GM21381 (cell line): ENCODE data around the gene ZNF598.
"Not testable (repeated sequence)": the region's sequence is repeated elsewhere in the genome, so short reads cannot be mapped to it uniquely, and the experiment has no call there.

Experiments
- ATAC-seq: cut with Tn5 transposase; IDR thresholded peaks from one replicate; pipeline ENCODE4 v1.9.1; 2021; ENCODE audit warnings: mild to moderate bottlenecking, moderate library complexity; ENCODE audit not compliant: unreplicated experiment

ZNF598 gene

DNA sequence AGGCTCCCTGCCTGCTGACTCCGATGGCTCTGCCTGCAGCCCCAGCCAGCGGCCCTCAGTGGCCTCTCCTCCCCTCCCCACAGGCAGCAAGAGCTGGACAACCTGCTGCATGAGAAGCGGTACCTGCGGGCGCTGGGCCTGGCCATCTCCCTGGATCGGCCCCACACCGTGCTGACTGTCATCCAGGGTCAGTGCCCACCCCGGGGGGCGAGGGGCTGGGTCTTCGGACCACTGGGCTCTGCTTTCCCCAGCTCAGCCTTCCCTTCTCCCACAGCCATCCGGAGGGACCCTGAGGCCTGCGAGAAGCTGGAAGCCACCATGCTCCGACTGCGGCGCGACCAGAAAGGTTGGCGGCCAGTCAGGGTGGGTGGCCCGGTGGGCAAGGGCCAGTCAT lies 31.7 kb downstream of the ZNF598 start:
- ATAC-seq = no peak

DNA sequence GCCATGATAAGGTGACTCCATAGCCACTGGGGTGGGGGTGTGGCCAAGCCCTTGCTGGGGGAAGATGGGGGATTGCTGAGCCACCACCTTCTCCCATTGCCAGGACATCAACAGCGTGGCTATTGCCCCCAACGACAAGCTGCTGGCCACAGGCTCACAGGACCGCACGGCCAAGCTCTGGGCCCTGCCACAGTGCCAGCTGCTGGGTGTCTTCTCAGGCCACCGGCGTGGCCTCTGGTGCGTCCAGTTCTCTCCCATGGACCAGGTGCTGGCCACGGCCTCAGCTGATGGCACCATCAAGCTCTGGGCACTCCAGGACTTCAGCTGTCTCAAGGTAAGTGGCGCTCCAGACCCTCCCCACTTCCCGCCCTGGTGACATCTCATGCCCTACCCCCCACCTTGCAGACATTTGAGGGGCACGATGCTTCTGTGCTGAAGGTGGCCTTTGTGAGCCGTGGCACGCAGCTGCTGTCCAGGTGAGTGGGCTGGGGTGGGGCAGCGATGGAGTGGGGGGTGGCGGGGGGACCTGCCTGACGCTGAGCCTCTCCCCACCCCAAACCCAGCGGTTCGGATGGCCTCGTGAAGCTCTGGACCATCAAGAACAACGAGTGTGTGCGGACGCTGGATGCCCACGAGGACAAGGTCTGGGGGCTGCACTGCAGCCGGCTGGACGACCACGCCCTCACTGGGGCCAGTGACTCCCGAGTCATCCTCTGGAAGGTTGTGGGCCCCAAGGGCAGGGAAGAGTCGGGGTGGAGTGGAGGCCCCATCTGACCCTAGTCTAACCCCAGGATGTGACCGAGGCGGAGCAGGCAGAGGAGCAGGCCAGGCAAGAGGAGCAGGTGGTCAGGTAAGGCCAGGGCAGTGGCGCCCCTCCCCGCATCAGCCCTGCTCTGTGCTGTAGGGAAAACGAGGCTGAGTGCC lies 32.4 kb downstream of the ZNF598 start:
- no peak for ATAC-seq

DNA sequence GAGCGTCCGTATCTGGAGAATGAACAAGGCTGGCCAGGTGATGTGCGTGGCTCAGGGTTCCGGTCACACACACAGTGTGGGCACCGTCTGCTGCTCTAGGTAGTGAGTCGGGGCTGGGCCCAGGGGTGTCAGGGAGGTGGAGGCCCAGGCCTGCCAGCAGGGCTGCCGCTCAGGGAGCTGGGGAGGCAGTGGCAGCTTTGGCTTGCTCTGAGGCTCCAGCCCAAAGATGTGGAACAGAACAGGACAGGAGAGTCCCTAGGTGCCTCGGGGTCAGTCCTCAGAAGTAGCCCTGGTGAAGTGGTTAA lies 33.5 kb downstream of the ZNF598 start:
- no peak for ATAC-seq

DNA sequence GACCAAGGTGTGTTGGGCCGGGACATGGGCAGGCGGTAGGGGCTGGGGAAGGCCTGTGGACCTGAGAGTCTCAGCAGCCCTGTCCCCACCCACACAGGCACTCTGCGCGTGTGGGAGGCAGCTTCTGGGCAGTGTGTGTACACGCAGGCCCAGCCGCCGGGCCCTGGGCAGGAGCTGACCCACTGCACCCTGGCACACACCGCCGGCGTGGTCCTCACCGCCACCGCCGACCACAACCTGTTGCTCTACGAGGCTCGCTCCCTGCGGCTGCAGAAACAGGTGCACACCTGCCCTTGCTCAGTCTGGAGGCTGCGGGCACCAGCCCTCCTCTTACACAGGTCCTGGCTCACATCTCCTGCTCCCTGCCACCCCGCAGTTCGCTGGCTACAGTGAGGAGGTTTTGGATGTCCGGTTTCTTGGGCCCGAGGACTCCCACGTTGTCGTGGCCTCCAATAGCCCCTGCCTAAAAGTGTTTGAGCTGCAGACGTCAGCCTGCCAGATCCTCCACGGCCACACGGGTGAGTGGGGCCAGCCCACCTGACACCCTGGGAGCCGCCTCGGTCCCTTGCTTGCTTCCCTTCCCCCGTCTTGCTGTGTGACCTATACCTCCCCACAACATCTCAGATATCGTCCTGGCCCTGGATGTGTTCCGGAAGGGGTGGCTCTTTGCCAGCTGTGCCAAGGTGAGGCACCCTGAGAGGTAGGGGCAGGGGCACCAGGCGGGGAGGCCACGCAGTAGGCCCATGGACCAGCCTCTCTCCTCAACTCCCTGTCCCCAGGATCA lies 34.0 kb downstream of the ZNF598 start:
- no peak for ATAC-seq

DNA sequence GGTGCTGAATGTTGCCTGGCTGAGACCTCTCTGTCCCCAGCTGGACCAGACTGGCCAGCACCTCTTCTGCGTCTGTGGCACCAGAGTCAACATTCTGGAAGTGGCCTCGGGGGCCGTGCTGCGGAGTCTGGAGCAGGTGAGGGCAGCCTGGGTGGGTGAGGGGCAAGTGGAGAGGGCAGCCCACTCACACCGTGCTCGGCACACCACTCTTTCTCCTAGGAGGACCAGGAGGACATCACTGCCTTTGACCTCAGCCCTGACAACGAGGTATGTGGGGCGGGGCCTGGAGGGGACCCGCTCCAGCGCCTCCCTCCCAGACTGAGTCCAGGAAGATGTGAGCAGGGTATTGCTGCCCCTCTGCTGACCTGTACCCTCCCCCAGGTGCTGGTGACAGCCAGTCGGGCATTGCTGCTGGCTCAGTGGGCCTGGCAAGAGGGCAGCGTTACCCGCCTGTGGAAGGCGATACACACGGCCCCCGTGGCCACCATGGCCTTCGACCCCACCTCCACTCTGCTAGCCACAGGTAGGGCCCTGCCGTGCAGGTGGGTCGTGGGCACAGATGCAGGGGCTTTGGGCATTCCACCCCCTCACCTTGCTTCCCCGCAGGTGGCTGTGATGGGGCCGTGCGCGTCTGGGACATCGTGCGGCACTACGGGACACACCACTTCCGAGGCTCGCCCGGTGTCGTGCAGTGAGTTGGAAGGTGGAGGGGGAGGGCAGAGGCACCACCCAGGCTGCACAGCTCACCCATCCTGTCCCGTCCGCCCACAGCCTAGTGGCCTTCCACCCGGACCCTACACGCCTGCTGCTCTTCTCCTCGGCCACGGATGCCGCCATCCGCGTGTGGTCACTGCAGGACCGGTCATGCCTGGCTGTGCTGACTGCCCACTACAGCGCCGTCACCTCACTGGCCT lies 35.2 kb downstream of the ZNF598 start:
- ATAC-seq = no peak

DNA sequence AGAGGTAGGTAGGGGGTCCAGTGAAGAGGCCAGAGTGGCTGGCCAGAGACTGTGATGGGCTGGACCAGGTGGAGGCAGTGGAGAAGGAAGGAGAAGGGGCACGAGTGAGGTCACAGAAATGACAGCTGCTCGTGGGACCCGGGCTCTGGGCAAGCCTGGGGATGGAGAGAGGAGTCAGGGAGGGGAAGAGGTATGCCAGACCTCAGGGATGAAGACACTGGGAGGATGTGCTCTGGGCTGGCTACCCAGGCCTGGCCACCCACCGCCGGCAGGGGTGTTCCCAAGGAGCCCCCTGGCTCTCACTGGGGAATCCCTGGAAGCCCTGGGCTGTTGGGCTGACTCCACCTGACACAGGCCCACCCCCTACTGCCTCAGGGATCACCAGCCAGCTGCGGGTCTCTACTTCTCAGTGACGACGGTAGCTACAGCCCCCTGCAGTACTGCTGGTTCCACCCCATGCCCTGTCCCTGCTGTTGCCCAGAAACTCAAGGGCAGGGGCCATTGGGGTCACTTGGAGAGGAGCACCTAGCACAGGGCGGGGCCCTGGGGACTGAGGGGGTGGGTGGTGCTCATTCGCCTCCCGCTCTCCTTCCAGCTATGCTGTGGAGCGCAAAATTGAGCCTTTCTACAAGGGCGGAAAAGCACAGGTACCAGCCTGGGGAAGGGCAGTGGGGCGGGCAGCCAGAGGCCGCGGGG lies 36.0 kb downstream of the ZNF598 start:
- no peak for ATAC-seq

- ATAC-seq = peak; percentile 6
Measured at GRCh38 chr16:1972490-1972877, 37.1 kb downstream of the ZNF598 start.

GRCh38 chr16:1971796-1972489 lies 37.7 kb downstream of the ZNF598 start, which contains the start of gene TBL3:
TSS of gene TBL3 (plus strand) at chr16:1972053. CDS start at chr16:1972165, 112 bp downstream.
- peak; percentile 74 for ATAC-seq

GRCh38 chr16:1968146-1968953 lies 41.3 kb downstream of the ZNF598 start:
- ATAC-seq = no peak

GRCh38 chr16:1966460-1966859 lies 43.2 kb downstream of the ZNF598 start, which contains the start of gene RNF151:
TSS of gene RNF151 (plus strand) at chr16:1966856. CDS start at chr16:1966882, 26 bp downstream.
- no peak for ATAC-seq

DNA sequence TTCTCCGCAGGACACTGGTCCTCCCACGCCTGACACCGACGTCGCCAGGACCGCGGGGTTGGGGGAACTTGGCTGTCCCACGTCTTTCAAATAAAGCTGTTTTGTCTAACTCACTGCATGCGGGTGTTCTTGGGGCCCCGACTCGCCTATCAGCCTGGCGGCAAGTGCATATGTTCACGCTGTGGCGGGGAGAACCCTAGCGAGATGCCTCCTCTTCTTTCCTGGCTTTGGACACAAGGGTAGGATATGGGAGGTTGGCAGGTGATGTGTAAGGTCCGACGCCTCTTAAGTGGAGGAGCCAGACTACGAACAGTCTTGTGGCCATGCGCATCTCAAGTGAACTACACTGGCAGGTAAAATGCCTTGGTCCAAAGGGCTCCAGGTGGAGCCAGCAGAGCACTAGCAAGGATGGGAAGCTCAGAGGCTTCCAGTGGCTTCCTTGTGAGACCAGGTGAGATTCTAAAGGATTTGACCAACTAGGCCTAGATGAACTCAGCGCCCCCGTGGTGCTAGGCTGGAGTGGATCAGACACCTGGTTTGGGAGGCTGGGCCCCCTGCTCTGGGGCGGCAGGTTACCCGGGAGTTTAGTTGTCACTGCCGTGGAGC lies 44.1 kb downstream of the ZNF598 start:
- no peak for ATAC-seq

- peak; percentile 61 for ATAC-seq
Measured at GRCh38 chr16:1964506-1965395, 44.9 kb downstream of the ZNF598 start, which contains the start of gene RPS2. TSS of gene RPS2 (minus strand) at chr16:1964826. CDS start at chr16:1964625, 201 bp downstream.

DNA sequence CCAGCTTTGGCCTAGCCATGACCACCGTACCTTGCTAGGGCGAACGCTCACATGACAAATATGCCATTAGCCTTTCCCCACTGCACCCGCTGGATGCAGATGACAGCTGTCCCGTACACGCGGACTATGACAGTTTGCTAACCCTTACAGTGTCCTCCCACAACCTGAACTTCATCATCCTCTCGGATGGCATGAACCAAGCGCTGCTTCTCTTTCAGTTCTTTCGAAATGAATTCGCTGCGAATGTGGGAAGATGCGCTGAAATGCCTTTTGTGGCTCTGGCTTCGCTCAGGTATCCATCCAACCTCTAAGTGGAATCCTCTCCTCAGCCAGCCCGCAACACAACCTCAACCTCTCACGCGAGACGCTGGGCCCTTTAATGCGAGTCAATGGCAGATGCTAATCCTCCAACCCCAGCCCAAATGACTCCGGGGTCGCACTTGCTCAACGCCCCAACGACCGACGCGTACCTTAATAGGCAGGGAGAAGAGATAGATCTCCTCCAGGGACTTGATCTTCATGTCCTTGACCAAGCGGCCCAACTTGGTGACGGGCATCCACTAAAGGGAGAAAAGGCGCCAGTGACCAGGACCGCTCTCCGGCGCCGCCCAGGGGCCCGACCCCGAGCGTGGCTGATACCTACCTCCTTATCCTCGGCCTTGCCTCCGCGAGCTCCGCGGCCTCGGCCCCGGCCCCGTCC lies 45.7 kb downstream of the ZNF598 start:
- peak; percentile 3 for ATAC-seq

GRCh38 chr16:1962161-1963153 lies 47.2 kb downstream of the ZNF598 start:
- not testable (repeated sequence) for ATAC-seq

DNA sequence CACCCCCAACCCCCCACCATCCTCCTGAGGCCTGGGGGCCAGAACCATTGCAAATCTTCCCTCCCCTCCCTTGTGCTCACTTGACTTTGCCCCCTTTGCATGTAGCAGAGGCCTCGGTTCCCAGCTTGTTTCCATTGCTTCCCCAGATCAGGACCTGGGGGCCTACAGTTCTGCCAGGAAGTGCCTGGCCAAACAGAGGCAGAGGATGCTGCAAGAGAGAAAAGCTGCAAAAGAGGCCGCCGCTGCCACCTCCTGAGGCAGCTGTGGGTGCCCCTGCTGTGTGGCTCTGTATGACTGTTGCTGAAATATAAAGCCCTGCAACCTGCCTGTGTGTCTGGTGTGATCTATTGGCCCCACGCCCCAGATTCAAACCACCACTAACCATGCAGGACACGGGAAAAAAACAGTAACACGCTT lies 48.0 kb downstream of the ZNF598 start:
- no peak for ATAC-seq
